Esophagus muscularis mucosa (tissue), 3 donors: ENCODE measurements around the gene PAQR8.

Source experiments
- CTCF ChIP-seq, 3 experiments: fragments of 200-600 bp in 2 of 3; fragments of 450-650 bp in 1 of 3; sonication (generic) in 2 of 3; IDR thresholded peaks; one replicate each; pipeline ENCODE4 v1.5.1; 2017 to 2019; ENCODE audit warnings: antibody characterized with exemption in 3 of 3, mild to moderate bottlenecking in 2 of 3, moderate library complexity in 1 of 3
- EP300 ChIP-seq: sonication (generic); formaldehyde crosslinking; IDR thresholded peaks from one replicate; pipeline ENCODE4 v1.6.1; 2017; ENCODE audit warnings: antibody characterized with exemption

- TF ChIP-seq CTCF (IDR thresholded peaks at IDR 0.05) (no peak), EP300 (no peak)
Observed at GRCh38 chr6:52377538-52378221, 15.7 kb downstream of the PAQR8 start.
